Tongue (tissue), 2 donors: ENCODE measurements around the gene NMNAT2. TPM values are rescaled to one million over a fixed set of nuclear protein-coding genes. Genes with fewer than 3 reads are reported as not detected.
"Not testable (repeated sequence)": the region's sequence is repeated elsewhere in the genome, so short reads cannot be mapped to it uniquely, and the experiment has no call there.

Experiments
- DNase-seq: peaks from one replicate; pipeline ENCODE4 v3.0.0-alpha.2; 2015
- total RNA-seq: library from RNA; depleted of rRNA; stranded (reverse); fragments of >200 nt; gene quantifications from one replicate; pipeline ENCODE4 v1.2.3, GENCODE V29; 2014

NMNAT2 gene
- total RNA-seq, 1 donor from 2014 or later = 0.72 TPM

- DNase-seq = peak; percentile 86
These were observed 1.1 kb downstream of the NMNAT2 start for GRCh38 chr1:183416850-183417771.

GRCh38 chr1:183414365-183414764 lies 3.8 kb downstream of the NMNAT2 start:
- DNase-seq = no peak

- DNase-seq = no peak
These were observed 7.1 kb downstream of the NMNAT2 start for GRCh38 chr1:183411091-183411490.

GRCh38 chr1:183407961-183408360 lies 10.2 kb downstream of the NMNAT2 start:
- no peak for DNase-seq

- no peak for DNase-seq
These were observed 10.7 kb downstream of the NMNAT2 start for GRCh38 chr1:183407474-183407873.

GRCh38 chr1:183404476-183404875 lies 13.7 kb downstream of the NMNAT2 start:
- DNase-seq = no peak

- DNase-seq = no peak
These were observed 14.7 kb downstream of the NMNAT2 start for GRCh38 chr1:183403498-183403897.

GRCh38 chr1:183401565-183401964 lies 16.6 kb downstream of the NMNAT2 start:
- DNase-seq = not testable (repeated sequence)

- no peak for DNase-seq
These were observed 23.7 kb downstream of the NMNAT2 start for GRCh38 chr1:183394435-183394834.

GRCh38 chr1:183391863-183392262 lies 26.3 kb downstream of the NMNAT2 start:
- no peak for DNase-seq

- no peak for DNase-seq
These were observed 27.6 kb downstream of the NMNAT2 start for GRCh38 chr1:183390561-183390960.

GRCh38 chr1:183388735-183389134 lies 29.4 kb downstream of the NMNAT2 start:
- DNase-seq = no peak

GRCh38 chr1:183385340-183386144 lies 32.6 kb downstream of the NMNAT2 start:
- no peak for DNase-seq

GRCh38 chr1:183379951-183380350 lies 38.2 kb downstream of the NMNAT2 start:
- DNase-seq = no peak

GRCh38 chr1:183375381-183375780 lies 42.8 kb downstream of the NMNAT2 start:
- DNase-seq = no peak

- DNase-seq = no peak
These were observed 43.4 kb downstream of the NMNAT2 start for GRCh38 chr1:183374825-183375224.

GRCh38 chr1:183372586-183373230 lies 45.5 kb downstream of the NMNAT2 start:
- DNase-seq = no peak

- no peak for DNase-seq
These were observed 47.7 kb downstream of the NMNAT2 start for GRCh38 chr1:183370399-183371058.

- peak; percentile 8 for DNase-seq
These were observed 49.7 kb downstream of the NMNAT2 start for GRCh38 chr1:183368213-183369108.

GRCh38 chr1:183366116-183366515 lies 52.1 kb downstream of the NMNAT2 start:
- DNase-seq = no peak

- DNase-seq = no peak
These were observed 52.5 kb downstream of the NMNAT2 start for GRCh38 chr1:183365676-183366075.
